ENCODE measurements around the gene ZNF385B.

Gene ZNF385B

DNA sequence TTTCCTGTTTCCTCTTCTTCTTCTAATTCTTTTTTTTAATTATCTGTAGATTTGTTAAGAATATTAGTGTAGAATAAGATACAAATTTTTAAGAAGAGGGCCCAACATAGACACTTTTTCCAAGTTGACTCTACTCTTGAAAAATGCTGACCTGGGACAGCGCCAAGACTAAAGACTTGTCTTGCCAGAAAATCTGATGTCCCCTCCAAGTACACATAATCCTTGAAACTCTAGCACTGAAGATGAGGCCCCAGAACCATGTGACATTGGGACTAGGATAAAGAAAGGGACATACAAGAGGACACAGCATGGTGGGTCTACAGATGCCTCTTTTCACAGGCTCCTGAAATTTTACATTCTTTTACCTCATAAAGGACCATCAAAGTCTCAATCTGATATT lies 325.2 kb downstream of the ZNF385B start:
- Histone ChIP-seq H3K36me3 (ENCODE audit: low read depth) (no peaks in the 10 kb centered on the region), H3K27me3 (ENCODE audit: insufficient read depth, poor library complexity, severe bottlenecking) (no peaks in the 10 kb centered on the region), H3K4me1 (ENCODE audit: insufficient read depth, poor library complexity, severe bottlenecking) (peaks cover 13% of the 10 kb centered on the region), H3K4me3 (ENCODE audit: severe bottlenecking) (no peak overlapping the region), H3K9me3 (ENCODE audit: severe bottlenecking) (no peaks in the 10 kb centered on the region), H3K27ac (ENCODE audit: poor library complexity, severe bottlenecking) (no peak overlapping the region)
- ATAC-seq (ENCODE audit: low read depth) (no peak), DNase-seq (ENCODE audit: low spot score) (no peak)
- TF ChIP-seq, protein P1, sequence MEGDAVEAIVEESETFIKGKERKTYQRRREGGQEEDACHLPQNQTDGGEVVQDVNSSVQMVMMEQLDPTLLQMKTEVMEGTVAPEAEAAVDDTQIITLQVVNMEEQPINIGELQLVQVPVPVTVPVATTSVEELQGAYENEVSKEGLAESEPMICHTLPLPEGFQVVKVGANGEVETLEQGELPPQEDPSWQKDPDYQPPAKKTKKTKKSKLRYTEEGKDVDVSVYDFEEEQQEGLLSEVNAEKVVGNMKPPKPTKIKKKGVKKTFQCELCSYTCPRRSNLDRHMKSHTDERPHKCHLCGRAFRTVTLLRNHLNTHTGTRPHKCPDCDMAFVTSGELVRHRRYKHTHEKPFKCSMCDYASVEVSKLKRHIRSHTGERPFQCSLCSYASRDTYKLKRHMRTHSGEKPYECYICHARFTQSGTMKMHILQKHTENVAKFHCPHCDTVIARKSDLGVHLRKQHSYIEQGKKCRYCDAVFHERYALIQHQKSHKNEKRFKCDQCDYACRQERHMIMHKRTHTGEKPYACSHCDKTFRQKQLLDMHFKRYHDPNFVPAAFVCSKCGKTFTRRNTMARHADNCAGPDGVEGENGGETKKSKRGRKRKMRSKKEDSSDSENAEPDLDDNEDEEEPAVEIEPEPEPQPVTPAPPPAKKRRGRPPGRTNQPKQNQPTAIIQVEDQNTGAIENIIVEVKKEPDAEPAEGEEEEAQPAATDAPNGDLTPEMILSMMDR (IDR thresholded peaks at IDR 0.05; ENCODE audit: poor library complexity, severe bottlenecking), result no peak

DNA sequence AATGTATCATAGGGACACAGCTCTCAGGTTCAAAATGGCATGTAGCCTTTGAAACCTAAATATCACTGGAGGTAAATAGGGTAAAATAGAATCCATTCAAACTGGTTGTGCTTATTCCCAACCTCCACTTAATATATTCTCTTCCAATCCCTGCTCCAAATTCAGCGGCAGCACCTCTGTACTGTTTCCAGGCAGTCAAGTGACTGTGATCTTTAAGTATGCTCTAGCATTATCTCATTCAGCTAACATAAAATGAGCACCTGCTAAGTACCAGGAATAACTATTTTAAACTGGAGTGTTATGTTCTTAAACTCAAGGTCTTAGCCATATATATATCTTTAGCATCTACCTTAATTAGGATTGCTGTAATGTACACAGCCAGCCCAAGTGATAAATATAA lies 327.5 kb downstream of the ZNF385B start:
- no peaks in the 10 kb centered on the region for H3K27me3 ChIP-seq (ENCODE audit: insufficient read depth, poor library complexity, severe bottlenecking)
- no peak overlapping the region for H3K4me3 ChIP-seq (ENCODE audit: severe bottlenecking)
- H3K4me1 ChIP-seq (ENCODE audit: insufficient read depth, poor library complexity, severe bottlenecking), result peaks cover 13% of the 10 kb centered on the region
- no peak for DNase-seq (ENCODE audit: low spot score)
- no peak overlapping the region for H3K27ac ChIP-seq (ENCODE audit: poor library complexity, severe bottlenecking)
- H3K9me3 ChIP-seq (ENCODE audit: severe bottlenecking), result no peaks in the 10 kb centered on the region
- TF ChIP-seq, protein P1 (IDR thresholded peaks at IDR 0.05; ENCODE audit: poor library complexity, severe bottlenecking), result no peak
- H3K36me3 ChIP-seq (ENCODE audit: low read depth), result no peaks in the 10 kb centered on the region
- ATAC-seq (ENCODE audit: low read depth), result no peak

- H3K4me3 ChIP-seq (ENCODE audit: severe bottlenecking), result no peak overlapping the region
- peaks cover 3% of the 10 kb centered on the region for H3K4me1 ChIP-seq (ENCODE audit: insufficient read depth, poor library complexity, severe bottlenecking)
- H3K27me3 ChIP-seq (ENCODE audit: insufficient read depth, poor library complexity, severe bottlenecking), result no peaks in the 10 kb centered on the region
- no peak overlapping the region for H3K27ac ChIP-seq (ENCODE audit: poor library complexity, severe bottlenecking)
- no peaks in the 10 kb centered on the region for H3K9me3 ChIP-seq (ENCODE audit: severe bottlenecking)
- ATAC-seq (ENCODE audit: low read depth) (no peak), DNase-seq (ENCODE audit: low spot score) (no peak)
- H3K36me3 ChIP-seq (ENCODE audit: low read depth), result no peaks in the 10 kb centered on the region
- TF ChIP-seq, protein P1 (IDR thresholded peaks at IDR 0.05; ENCODE audit: poor library complexity, severe bottlenecking), result no peak
Measured at GRCh38 chr2:179532863-179533278, 328.5 kb downstream of the ZNF385B start.

GRCh38 chr2:179528576-179529069 lies 332.8 kb downstream of the ZNF385B start:
- H3K27ac ChIP-seq (ENCODE audit: poor library complexity, severe bottlenecking), result no peak overlapping the region
- no peak overlapping the region for H3K4me3 ChIP-seq (ENCODE audit: severe bottlenecking)
- no peak for DNase-seq (ENCODE audit: low spot score)
- no peaks in the 10 kb centered on the region for H3K9me3 ChIP-seq (ENCODE audit: severe bottlenecking)
- H3K4me1 ChIP-seq (ENCODE audit: insufficient read depth, poor library complexity, severe bottlenecking), result no peaks in the 10 kb centered on the region
- no peaks in the 10 kb centered on the region for H3K36me3 ChIP-seq (ENCODE audit: low read depth)
- no peak for ATAC-seq (ENCODE audit: low read depth)
- H3K27me3 ChIP-seq (ENCODE audit: insufficient read depth, poor library complexity, severe bottlenecking), result no peaks in the 10 kb centered on the region
- TF ChIP-seq, protein P1 (IDR thresholded peaks at IDR 0.05; ENCODE audit: poor library complexity, severe bottlenecking), result no peak

- TF ChIP-seq, protein P1 (IDR thresholded peaks at IDR 0.05; ENCODE audit: poor library complexity, severe bottlenecking), result no peak
- ATAC-seq (ENCODE audit: low read depth), result no peak
- Histone ChIP-seq H3K36me3 (ENCODE audit: low read depth) (no peaks in the 10 kb centered on the region), H3K4me1 (ENCODE audit: insufficient read depth, poor library complexity, severe bottlenecking) (no peaks in the 10 kb centered on the region), H3K9me3 (ENCODE audit: severe bottlenecking) (no peaks in the 10 kb centered on the region), H3K27me3 (ENCODE audit: insufficient read depth, poor library complexity, severe bottlenecking) (no peaks in the 10 kb centered on the region), H3K27ac (ENCODE audit: poor library complexity, severe bottlenecking) (no peak overlapping the region), H3K4me3 (ENCODE audit: severe bottlenecking) (no peak overlapping the region)
- no peak for DNase-seq (ENCODE audit: low spot score)
Measured at GRCh38 chr2:179525340-179525739, 336.1 kb downstream of the ZNF385B start.
